Keratinocyte (primary cell): ENCODE results near the gene CDC25A. TPM values are rescaled to one million over a fixed set of nuclear protein-coding genes. Genes with fewer than 3 reads are reported as not detected.
"Not testable (repeated sequence)": the region's sequence is repeated elsewhere in the genome, so short reads cannot be mapped to it uniquely, and the experiment has no call there.

Experiments used
- DNase-seq: peaks from one replicate; pipeline ENCODE4 v3.0.0-alpha.2; 2011; ENCODE audit warnings: low read depth, missing footprints, low spot score
- FAIRE-seq: peaks from 2 replicates; lab custom pipeline; 2011; peaks lifted over from hg19 to GRCh38; lab: Jason Lieb, UNC
- H2AFZ ChIP-seq: 2 replicates; pipeline ENCODE4 v1.6.0; 2012; ENCODE audit warnings: low read length, control low read depth, inconsistent platforms; ENCODE audit not compliant: control insufficient read depth
- H3K27ac ChIP-seq: 2 replicates; pipeline ENCODE4 v1.5.1; 2011; ENCODE audit warnings: low read length; ENCODE audit not compliant: control insufficient read depth, insufficient read depth
- H3K27me3 ChIP-seq: 3 replicates; pipeline ENCODE4 v1.6.0; 2011; ENCODE audit warnings: low read length; ENCODE audit not compliant: control insufficient read depth, insufficient read depth; ENCODE audit errors: extremely low read depth
- H3K36me3 ChIP-seq, 2 experiments: 2 replicates in 1 of 2; 3 replicates in 1 of 2; pipeline ENCODE4 v1.5.1; 2011; ENCODE audit warnings: low read length in 2 of 2, mild to moderate bottlenecking in 1 of 2; ENCODE audit not compliant: control insufficient read depth in 2 of 2, insufficient read depth in 2 of 2; ENCODE audit errors: extremely low read depth in 1 of 2
- H3K4me1 ChIP-seq: 3 replicates; pipeline ENCODE4 v1.5.1; 2011; ENCODE audit warnings: low read length; ENCODE audit not compliant: control insufficient read depth, insufficient read depth; ENCODE audit errors: extremely low read depth
- H3K4me2 ChIP-seq: 3 replicates; pipeline ENCODE4 v1.6.0; 2011; ENCODE audit warnings: low read depth, low read length; ENCODE audit not compliant: control insufficient read depth, insufficient read depth; ENCODE audit errors: extremely low read depth
- H3K4me3 ChIP-seq, 3 experiments: fragments of 200-600 bp in 1 of 3; sonication (generic) in 1 of 3; 2 replicates in 2 of 3; 3 replicates in 1 of 3; pipeline ENCODE4 v1.5.1; 2011 to 2016; ENCODE audit warnings: low read length in 3 of 3, mild to moderate bottlenecking in 3 of 3, control low read depth in 2 of 3, inconsistent platforms in 1 of 3, low read depth in 1 of 3, mixed read lengths in 1 of 3, mixed run types in 1 of 3, moderate library complexity in 1 of 3; ENCODE audit not compliant: control insufficient read depth in 2 of 3, insufficient read depth in 2 of 3; ENCODE audit errors: extremely low read depth in 1 of 3
- H3K79me2 ChIP-seq: 2 replicates; pipeline ENCODE4 v1.6.0; 2012; ENCODE audit warnings: low read length; ENCODE audit not compliant: control insufficient read depth, insufficient read depth
- H3K9ac ChIP-seq: 3 replicates; pipeline ENCODE4 v1.6.0; 2011; ENCODE audit warnings: low read length; ENCODE audit not compliant: control insufficient read depth, insufficient read depth; ENCODE audit errors: extremely low read depth
- H3K9me1 ChIP-seq: 3 replicates; pipeline ENCODE4 v1.6.0; 2011; ENCODE audit warnings: low read length; ENCODE audit not compliant: control insufficient read depth, insufficient read depth; ENCODE audit errors: extremely low read depth
- H3K9me3 ChIP-seq: 2 replicates; pipeline ENCODE4 v1.5.1; 2012; ENCODE audit warnings: low read depth, low read length; ENCODE audit not compliant: control insufficient read depth
- H4K20me1 ChIP-seq: 3 replicates; pipeline ENCODE4 v1.6.0; 2011; ENCODE audit warnings: low read length; ENCODE audit not compliant: control insufficient read depth, insufficient read depth; ENCODE audit errors: extremely low read depth
- EZH2 ChIP-seq: IDR thresholded peaks from one replicate; pipeline ENCODE4 v1.6.1; 2012; ENCODE audit warnings: inconsistent platforms, mild to moderate bottlenecking, low read length, moderate library complexity
- dilution Hi-C: fragments of 300-500 bp; cut with MboI; formaldehyde crosslinking; loops from one replicate; pipeline ENCODE4 v1.7.0; 2020; ENCODE audit warnings: low sequenced_read_pairs; ENCODE audit not compliant: extremely low pct_ligation_motif_present
- polyA plus RNA-seq, 5 experiments: library from polyadenylated mRNA; depleted of rRNA in 3 of 5; stranded (reverse) in 3 of 5; stranded (forward) in 1 of 5; unstranded in 1 of 5; fragments of >200 nt; gene quantifications; 1 replicate in 1 of 5; 2 replicates in 3 of 5; 3 replicates in 1 of 5; pipeline versions ENCODE4 v1.2.1 to v1.2.3, GENCODE V29; 2011 to 2012; ENCODE audit warnings: missing spikeins in 2 of 5, low read depth in 1 of 5, low replicate concordance in 1 of 5
- TF ChIP-seq, protein P1 (sequence below), 3 experiments: IDR thresholded peaks in 1 of 3; conservative IDR thresholded peaks in 1 of 3; optimal IDR thresholded peaks in 1 of 3; 2 replicates in 2 of 3; 3 replicates in 1 of 3; pipeline versions ENCODE3 to v1.5.1; 2011; ENCODE audit warnings: low read length in 3 of 3, mild to moderate bottlenecking in 3 of 3, moderate library complexity in 2 of 3, control low read depth in 1 of 3, inconsistent platforms in 1 of 3; ENCODE audit not compliant: insufficient read depth in 2 of 3; ENCODE audit errors: extremely low read depth in 1 of 3

CDC25A gene
- polyA plus RNA-seq, 1 donor (not counting 4 experiments of a cell fraction or from before 2014, with no cell fraction given) = 5.5 TPM

GRCh38 chr3:48118322-48118721 lies 69.9 kb downstream of the CDC25A start:
- TF ChIP-seq, protein P1, sequence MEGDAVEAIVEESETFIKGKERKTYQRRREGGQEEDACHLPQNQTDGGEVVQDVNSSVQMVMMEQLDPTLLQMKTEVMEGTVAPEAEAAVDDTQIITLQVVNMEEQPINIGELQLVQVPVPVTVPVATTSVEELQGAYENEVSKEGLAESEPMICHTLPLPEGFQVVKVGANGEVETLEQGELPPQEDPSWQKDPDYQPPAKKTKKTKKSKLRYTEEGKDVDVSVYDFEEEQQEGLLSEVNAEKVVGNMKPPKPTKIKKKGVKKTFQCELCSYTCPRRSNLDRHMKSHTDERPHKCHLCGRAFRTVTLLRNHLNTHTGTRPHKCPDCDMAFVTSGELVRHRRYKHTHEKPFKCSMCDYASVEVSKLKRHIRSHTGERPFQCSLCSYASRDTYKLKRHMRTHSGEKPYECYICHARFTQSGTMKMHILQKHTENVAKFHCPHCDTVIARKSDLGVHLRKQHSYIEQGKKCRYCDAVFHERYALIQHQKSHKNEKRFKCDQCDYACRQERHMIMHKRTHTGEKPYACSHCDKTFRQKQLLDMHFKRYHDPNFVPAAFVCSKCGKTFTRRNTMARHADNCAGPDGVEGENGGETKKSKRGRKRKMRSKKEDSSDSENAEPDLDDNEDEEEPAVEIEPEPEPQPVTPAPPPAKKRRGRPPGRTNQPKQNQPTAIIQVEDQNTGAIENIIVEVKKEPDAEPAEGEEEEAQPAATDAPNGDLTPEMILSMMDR (optimal IDR thresholded peaks at IDR 0.05 in 1 of 3, IDR thresholded peaks at IDR 0.05 in 1 of 3, conservative IDR thresholded peaks at IDR 0.05 in 1 of 3; ENCODE audit: extremely low read depth in 1 of 3, insufficient read depth in 2 of 3, low read length in 3 of 3) = no peak
- TF ChIP-seq EZH2 = no peak
- no peak overlapping the region for H3K9ac ChIP-seq
- H3K4me3 ChIP-seq = no peak overlapping the region
- no peak for DNase-seq
- H3K4me1 ChIP-seq = no peaks in the 10 kb centered on the region
- no peaks in the 10 kb centered on the region for H4K20me1 ChIP-seq
- no peaks in the 10 kb centered on the region for H3K9me3 ChIP-seq
- H3K79me2 ChIP-seq = no peaks in the 10 kb centered on the region
- no peaks in the 10 kb centered on the region for H3K27me3 ChIP-seq
- no peak overlapping the region for H3K4me2 ChIP-seq
- H2AFZ ChIP-seq = no peak overlapping the region
- H3K27ac ChIP-seq = no peak overlapping the region
- dilution Hi-C loops = no loop called here
- no peak for FAIRE-seq
- no peaks in the 10 kb centered on the region for H3K36me3 ChIP-seq
- no peaks in the 10 kb centered on the region for H3K9me1 ChIP-seq

- no peaks in the 10 kb centered on the region for H4K20me1 ChIP-seq
- DNase-seq (no peak), FAIRE-seq (no peak)
- no peaks in the 10 kb centered on the region for H3K79me2 ChIP-seq
- H3K27ac ChIP-seq = no peak overlapping the region
- no peaks in the 10 kb centered on the region for H3K9me3 ChIP-seq
- H3K4me3 ChIP-seq = no peak overlapping the region
- no peak overlapping the region for H2AFZ ChIP-seq
- no peak overlapping the region for H3K9ac ChIP-seq
- H3K27me3 ChIP-seq = no peaks in the 10 kb centered on the region
- no peaks in the 10 kb centered on the region for H3K36me3 ChIP-seq
- dilution Hi-C loops = no loop called here
- TF ChIP-seq, protein P1 (optimal IDR thresholded peaks at IDR 0.05 in 1 of 3, IDR thresholded peaks at IDR 0.05 in 1 of 3, conservative IDR thresholded peaks at IDR 0.05 in 1 of 3; ENCODE audit: extremely low read depth in 1 of 3, insufficient read depth in 2 of 3, low read length in 3 of 3) = no peak
- no peak for TF ChIP-seq EZH2
- H3K9me1 ChIP-seq = no peaks in the 10 kb centered on the region
- H3K4me1 ChIP-seq = no peaks in the 10 kb centered on the region
- no peak overlapping the region for H3K4me2 ChIP-seq
Measured at GRCh38 chr3:48112813-48113212, 75.4 kb downstream of the CDC25A start.

DNA sequence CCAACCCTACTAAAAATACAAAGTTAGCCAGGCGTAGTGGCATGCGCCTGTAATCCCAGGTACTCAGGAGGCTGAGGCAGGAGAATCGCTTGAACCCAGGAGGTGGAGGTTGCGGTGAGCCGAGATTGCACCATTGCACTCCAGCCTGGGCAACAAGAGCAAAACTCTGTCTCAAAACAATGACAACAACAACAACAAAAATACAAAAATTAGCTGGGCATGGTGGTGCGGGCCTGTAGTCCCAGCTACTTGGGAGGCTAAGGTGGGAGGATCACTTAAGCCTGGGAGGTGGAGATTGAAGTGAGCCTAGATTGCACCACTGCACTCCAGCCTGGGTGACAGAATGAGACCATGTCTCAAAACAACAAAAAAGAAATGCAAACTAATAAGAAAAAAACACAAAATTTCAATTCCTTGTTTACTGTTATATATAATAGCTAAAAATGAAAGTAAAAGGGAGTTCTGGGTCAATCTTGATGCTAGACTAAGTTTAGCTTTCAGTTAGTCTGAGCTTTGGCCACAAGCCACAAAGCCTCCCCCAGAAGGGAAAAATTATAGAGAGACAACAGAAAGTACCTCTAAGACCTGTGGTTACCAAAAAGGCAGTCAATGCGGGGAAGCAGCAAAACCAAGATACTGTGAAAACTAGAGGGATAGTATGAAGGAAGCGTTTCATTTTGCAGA lies 76.0 kb downstream of the CDC25A start:
- H3K4me2 ChIP-seq, H3K27ac ChIP-seq, H3K4me3 ChIP-seq, DNase-seq, H4K20me1 ChIP-seq, H3K27me3 ChIP-seq, dilution Hi-C loops, H3K9me1 ChIP-seq, H3K9ac ChIP-seq, H3K36me3 ChIP-seq, FAIRE-seq, H3K79me2 ChIP-seq, H3K4me1 ChIP-seq, H3K9me3 ChIP-seq, H2AFZ ChIP-seq: not testable (repeated sequence)
